ENCODE data around the gene MIP.
"Not testable (repeated sequence)": the region's sequence is repeated elsewhere in the genome, so short reads cannot be mapped to it uniquely, and the experiment has no call there.

MIP gene

DNA sequence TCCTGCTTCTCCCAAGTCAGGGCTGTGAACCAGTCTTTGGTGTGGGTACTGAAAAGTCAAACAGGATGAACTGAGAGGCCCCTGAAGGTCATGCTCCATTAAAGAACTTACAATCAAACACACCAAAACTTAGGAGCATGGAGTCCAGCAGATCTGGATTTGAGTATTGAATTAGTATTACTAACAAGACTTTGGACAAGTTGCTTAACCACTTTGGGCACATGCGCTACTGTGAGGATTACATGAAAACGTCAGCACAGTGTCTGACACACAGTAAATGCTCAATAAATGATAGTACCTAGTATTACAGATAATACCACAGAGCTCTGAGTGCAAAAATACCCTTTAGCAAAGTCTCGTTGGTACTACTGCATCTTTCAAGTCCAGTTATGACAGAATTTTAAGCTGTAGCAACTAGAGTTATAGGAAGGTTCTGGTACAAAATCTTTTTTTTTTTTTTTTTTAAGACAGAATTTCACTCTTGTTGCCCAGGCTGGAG is 28.5 kb downstream of the MIP start:
- Histone ChIP-seq H3K9ac (ENCODE audit: low read length) (no peak overlapping the region), H3K36me3 (ENCODE audit: insufficient read depth, low read length) (peaks cover 5% of the 10 kb centered on the region), H3K4me1 (ENCODE audit: insufficient read depth, low read length) (no peaks in the 10 kb centered on the region), H3K4me3 (ENCODE audit: low read depth in 1 of 2, low read length in 2 of 2) (no peak overlapping the region), H3K27ac (ENCODE audit: low read depth, low read length) (no peak overlapping the region), H3K9me3 (ENCODE audit: low read length) (no peaks in the 10 kb centered on the region), H3K27me3 (ENCODE audit: control insufficient read depth in 1 of 2, insufficient read depth in 2 of 2, low read length in 2 of 2) (no peaks in the 10 kb centered on the region)

- H3K27ac ChIP-seq (ENCODE audit: low read depth, low read length) = no peak overlapping the region
- H3K4me1 ChIP-seq (ENCODE audit: insufficient read depth, low read length) = no peaks in the 10 kb centered on the region
- peaks cover 5% of the 10 kb centered on the region for H3K36me3 ChIP-seq (ENCODE audit: insufficient read depth, low read length)
- no peak overlapping the region for H3K4me3 ChIP-seq (ENCODE audit: low read depth in 1 of 2, low read length in 2 of 2)
- no peak overlapping the region for H3K9ac ChIP-seq (ENCODE audit: low read length)
- H3K27me3 ChIP-seq (ENCODE audit: control insufficient read depth in 1 of 2, insufficient read depth in 2 of 2, low read length in 2 of 2) = no peaks in the 10 kb centered on the region
- no peaks in the 10 kb centered on the region for H3K9me3 ChIP-seq (ENCODE audit: low read length)
Observed at GRCh38 chr12:56425193-56425592, 29.3 kb downstream of the MIP start.

DNA sequence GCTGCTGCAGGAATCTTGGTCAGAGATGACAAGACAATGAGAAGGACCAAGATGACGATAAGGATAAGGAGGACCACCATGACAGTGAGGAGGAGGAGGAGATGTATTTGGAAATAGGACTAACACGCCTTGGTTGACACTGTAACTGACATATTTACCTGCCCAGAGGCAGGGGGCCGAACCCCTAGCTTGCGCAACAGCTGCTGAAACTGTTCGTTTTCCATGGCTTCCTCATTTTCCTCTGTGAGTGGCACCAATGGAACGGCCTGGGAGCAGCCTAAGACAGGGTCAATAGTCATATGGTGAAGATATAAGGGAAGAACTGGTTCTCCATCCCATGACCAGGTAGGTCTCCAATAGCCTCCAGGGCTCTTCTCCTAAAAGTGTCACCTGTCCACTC is 34.0 kb downstream of the MIP start:
- no peaks in the 10 kb centered on the region for H3K27me3 ChIP-seq (ENCODE audit: control insufficient read depth in 1 of 2, insufficient read depth in 2 of 2, low read length in 2 of 2)
- H3K27ac ChIP-seq (ENCODE audit: low read depth, low read length) = no peak overlapping the region
- H3K4me1 ChIP-seq (ENCODE audit: insufficient read depth, low read length) = no peaks in the 10 kb centered on the region
- no peaks in the 10 kb centered on the region for H3K9me3 ChIP-seq (ENCODE audit: low read length)
- no peak overlapping the region for H3K9ac ChIP-seq (ENCODE audit: low read length)
- peaks cover 5% of the 10 kb centered on the region for H3K36me3 ChIP-seq (ENCODE audit: insufficient read depth, low read length)
- no peak overlapping the region for H3K4me3 ChIP-seq (ENCODE audit: low read depth in 1 of 2, low read length in 2 of 2)

- no peak overlapping the region for H3K4me3 ChIP-seq (ENCODE audit: low read depth in 1 of 2, low read length in 2 of 2)
- no peak overlapping the region for H3K9ac ChIP-seq (ENCODE audit: low read length)
- peaks cover 5% of the 10 kb centered on the region for H3K36me3 ChIP-seq (ENCODE audit: insufficient read depth, low read length)
- H3K27me3 ChIP-seq (ENCODE audit: control insufficient read depth in 1 of 2, insufficient read depth in 2 of 2, low read length in 2 of 2) = no peaks in the 10 kb centered on the region
- H3K4me1 ChIP-seq (ENCODE audit: insufficient read depth, low read length) = no peaks in the 10 kb centered on the region
- H3K9me3 ChIP-seq (ENCODE audit: low read length) = no peaks in the 10 kb centered on the region
- no peak overlapping the region for H3K27ac ChIP-seq (ENCODE audit: low read depth, low read length)
Observed at GRCh38 chr12:56417739-56418138, 36.7 kb downstream of the MIP start.

DNA sequence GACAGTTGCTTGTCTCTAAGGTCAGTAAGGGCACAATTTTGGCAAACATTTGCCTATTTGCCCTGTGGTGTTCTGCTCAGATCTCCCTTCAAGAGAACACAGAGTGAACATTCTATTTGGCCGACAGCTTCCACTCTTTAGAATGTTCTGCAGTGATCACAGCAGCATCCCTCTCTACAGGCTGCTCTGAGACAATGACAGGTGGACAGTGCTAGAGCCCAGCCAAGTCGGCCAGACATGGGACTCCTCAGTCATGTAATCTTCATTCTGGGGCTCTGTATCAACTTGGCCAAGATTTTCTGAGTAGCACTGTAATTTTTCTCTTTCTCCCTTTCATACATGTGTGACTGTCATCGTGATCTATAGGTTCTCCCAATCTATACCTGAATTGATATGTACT is 40.1 kb downstream of the MIP start:
- Histone ChIP-seq H3K4me3 (ENCODE audit: low read depth in 1 of 2, low read length in 2 of 2) (no peak overlapping the region), H3K27ac (ENCODE audit: low read depth, low read length) (no peak overlapping the region), H3K9me3 (ENCODE audit: low read length) (no peaks in the 10 kb centered on the region)

DNA sequence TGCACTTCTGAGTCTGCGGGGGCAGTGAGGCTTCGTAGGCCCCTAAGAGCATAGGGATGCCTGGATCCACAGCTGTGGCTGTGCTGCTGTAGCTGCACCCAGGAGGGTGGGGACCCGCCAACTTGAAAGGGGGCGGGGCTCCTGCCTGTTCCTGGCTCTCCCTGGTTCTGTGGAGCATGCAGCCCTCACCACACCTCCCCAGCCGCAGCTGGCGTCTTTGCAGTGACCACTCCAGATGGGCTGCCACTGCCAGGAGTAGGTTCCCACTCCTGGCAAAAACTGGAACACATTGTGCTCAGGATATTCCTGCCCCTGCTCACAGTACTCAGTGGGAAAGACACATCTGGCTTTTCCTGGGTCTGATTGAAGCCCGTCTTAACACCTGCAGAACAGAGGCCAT is 41.1 kb downstream of the MIP start:
- H3K9me3 ChIP-seq (ENCODE audit: low read length) = no peaks in the 10 kb centered on the region
- H3K9ac ChIP-seq (ENCODE audit: low read length) = no peak overlapping the region
- no peak overlapping the region for H3K27ac ChIP-seq (ENCODE audit: low read depth, low read length)
- no peaks in the 10 kb centered on the region for H3K4me1 ChIP-seq (ENCODE audit: insufficient read depth, low read length)
- H3K36me3 ChIP-seq (ENCODE audit: insufficient read depth, low read length) = no peaks in the 10 kb centered on the region
- no peak overlapping the region for H3K4me3 ChIP-seq (ENCODE audit: low read depth in 1 of 2, low read length in 2 of 2)
- H3K27me3 ChIP-seq (ENCODE audit: control insufficient read depth in 1 of 2, insufficient read depth in 2 of 2, low read length in 2 of 2) = no peaks in the 10 kb centered on the region

More for the DNA sequence above, 40.1 kb downstream of the MIP start:
- Histone ChIP-seq H3K36me3 (ENCODE audit: insufficient read depth, low read length) (no peaks in the 10 kb centered on the region), H3K9ac (ENCODE audit: low read length) (no peak overlapping the region), H3K4me1 (ENCODE audit: insufficient read depth, low read length) (no peaks in the 10 kb centered on the region), H3K27me3 (ENCODE audit: control insufficient read depth in 1 of 2, insufficient read depth in 2 of 2, low read length in 2 of 2) (no peaks in the 10 kb centered on the region)

DNA sequence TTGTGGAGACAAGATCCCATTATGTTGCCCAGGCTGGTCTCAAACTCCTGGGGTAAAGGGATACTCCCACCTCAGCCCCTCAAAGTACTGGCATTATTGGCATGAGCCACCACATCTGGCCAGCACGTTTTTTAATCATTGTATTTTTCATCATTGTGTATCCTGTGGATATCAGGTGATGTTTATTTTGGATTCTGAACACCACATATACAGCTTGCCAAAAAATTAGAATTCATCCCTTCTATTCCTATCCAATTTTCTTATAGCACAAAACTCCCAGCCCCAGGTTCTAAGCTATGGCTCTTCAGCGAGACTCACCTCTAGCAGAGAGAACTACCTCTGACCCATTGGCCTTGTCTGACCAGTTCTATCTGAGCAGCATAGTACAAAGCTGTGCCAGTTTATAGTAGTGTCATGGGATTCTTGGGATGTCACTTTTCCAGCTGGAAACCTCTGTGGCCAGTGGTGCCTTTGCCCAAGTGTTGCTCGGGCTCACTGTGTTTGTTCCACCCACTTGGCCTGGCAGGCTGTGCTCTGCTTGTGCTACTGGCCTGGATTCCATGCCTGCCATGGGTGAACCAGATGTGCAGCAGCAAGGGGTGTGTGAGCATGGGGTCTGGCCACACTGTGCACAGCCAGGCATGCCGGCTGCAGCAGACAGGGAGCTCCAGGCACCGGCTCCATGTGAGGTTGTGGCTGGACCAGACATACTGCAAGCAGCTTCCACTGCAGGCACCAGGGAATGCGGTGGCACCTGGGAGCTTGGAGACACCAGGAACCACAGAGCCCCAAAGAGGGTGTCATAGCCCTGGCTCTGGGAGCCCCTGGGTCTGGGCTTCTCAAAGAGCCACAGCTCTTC is 42.4 kb downstream of the MIP start:
- no peaks in the 10 kb centered on the region for H3K4me1 ChIP-seq (ENCODE audit: insufficient read depth, low read length)
- H3K36me3 ChIP-seq (ENCODE audit: insufficient read depth, low read length) = no peaks in the 10 kb centered on the region
- H3K4me3 ChIP-seq (ENCODE audit: low read depth in 1 of 2, low read length in 2 of 2) = no peak overlapping the region
- no peaks in the 10 kb centered on the region for H3K27me3 ChIP-seq (ENCODE audit: control insufficient read depth in 1 of 2, insufficient read depth in 2 of 2, low read length in 2 of 2)
- no peak overlapping the region for H3K9ac ChIP-seq (ENCODE audit: low read length)
- no peaks in the 10 kb centered on the region for H3K9me3 ChIP-seq (ENCODE audit: low read length)
- no peak overlapping the region for H3K27ac ChIP-seq (ENCODE audit: low read depth, low read length)

GRCh38 chr12:56410768-56411167 is 43.7 kb downstream of the MIP start:
- Histone ChIP-seq H3K9me3 (ENCODE audit: low read length) (no peaks in the 10 kb centered on the region), H3K4me1 (ENCODE audit: insufficient read depth, low read length) (no peaks in the 10 kb centered on the region)

DNA sequence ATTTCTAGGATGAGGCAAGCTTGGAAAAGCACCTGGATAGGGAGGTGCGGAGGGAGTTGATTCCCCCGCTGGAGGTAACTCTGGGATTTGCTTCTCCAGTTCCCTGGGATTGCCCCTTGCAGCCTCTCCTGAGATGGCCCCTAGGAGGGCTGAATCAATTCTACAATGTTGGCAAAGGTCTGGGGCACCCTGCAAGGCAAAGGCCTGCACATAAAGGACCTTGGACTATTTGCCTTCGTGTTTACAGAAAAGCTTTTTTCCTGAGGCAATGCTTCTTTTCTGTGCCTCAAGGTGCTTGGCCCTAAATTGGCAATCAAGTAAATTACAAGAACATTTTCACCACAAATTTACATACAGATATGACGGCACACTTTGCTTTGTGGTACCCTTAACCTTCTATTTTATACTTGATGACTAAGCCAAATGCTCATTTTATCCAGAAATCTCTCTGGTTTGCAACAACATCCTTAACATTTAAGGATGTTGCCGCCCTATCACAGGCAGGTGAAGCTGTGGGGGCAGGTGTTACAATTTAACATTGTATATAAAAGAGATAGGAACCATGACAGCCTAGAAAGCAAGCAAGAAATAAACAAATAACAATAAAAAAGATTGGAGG is 45.5 kb downstream of the MIP start:
- Histone ChIP-seq H3K9ac (ENCODE audit: low read length) (no peak overlapping the region), H3K27me3 (ENCODE audit: control insufficient read depth in 1 of 2, insufficient read depth in 2 of 2, low read length in 2 of 2) (no peaks in the 10 kb centered on the region), H3K4me1 (ENCODE audit: insufficient read depth, low read length) (no peaks in the 10 kb centered on the region), H3K9me3 (ENCODE audit: low read length) (no peaks in the 10 kb centered on the region), H3K4me3 (ENCODE audit: low read depth in 1 of 2, low read length in 2 of 2) (no peak overlapping the region), H3K27ac (ENCODE audit: low read depth, low read length) (no peak overlapping the region), H3K36me3 (ENCODE audit: insufficient read depth, low read length) (no peaks in the 10 kb centered on the region)

More at GRCh38 chr12:56410768-56411167, 43.7 kb downstream of the MIP start:
- Histone ChIP-seq H3K9ac (ENCODE audit: low read length) (no peak overlapping the region), H3K36me3 (ENCODE audit: insufficient read depth, low read length) (no peaks in the 10 kb centered on the region), H3K27me3 (ENCODE audit: control insufficient read depth in 1 of 2, insufficient read depth in 2 of 2, low read length in 2 of 2) (no peaks in the 10 kb centered on the region), H3K4me3 (ENCODE audit: low read depth in 1 of 2, low read length in 2 of 2) (no peak overlapping the region), H3K27ac (ENCODE audit: low read depth, low read length) (no peak overlapping the region)

DNA sequence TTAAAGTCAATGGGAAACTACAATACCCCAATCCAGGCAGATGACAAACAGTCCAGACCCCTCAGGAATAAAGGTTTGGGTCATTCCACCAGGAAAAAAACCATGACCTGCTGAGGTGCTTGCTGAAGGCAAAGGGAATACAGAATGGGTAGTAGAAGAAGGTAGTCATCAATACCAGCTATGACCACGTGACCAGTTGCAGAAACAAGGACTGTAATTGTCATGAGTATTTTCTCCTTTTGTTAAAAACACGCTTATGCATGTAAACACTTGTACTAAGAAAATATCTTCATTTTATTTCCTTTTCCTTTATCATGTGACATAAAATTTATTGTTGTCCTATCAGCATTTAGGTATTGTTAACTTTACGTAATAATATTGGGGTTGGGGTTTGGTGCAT is 50.2 kb downstream of the MIP start:
- H3K4me1 ChIP-seq (ENCODE audit: insufficient read depth, low read length); H3K36me3 ChIP-seq (ENCODE audit: insufficient read depth, low read length); H3K27ac ChIP-seq (ENCODE audit: low read depth, low read length); H3K4me3 ChIP-seq (ENCODE audit: low read depth in 1 of 2, low read length in 2 of 2); H3K27me3 ChIP-seq (ENCODE audit: control insufficient read depth in 1 of 2, insufficient read depth in 2 of 2, low read length in 2 of 2); H3K9me3 ChIP-seq (ENCODE audit: low read length); H3K9ac ChIP-seq (ENCODE audit: low read length): not testable (repeated sequence)

- not testable (repeated sequence) for H3K27ac ChIP-seq (ENCODE audit: low read depth, low read length); H3K4me3 ChIP-seq (ENCODE audit: low read depth in 1 of 2, low read length in 2 of 2); H3K9me3 ChIP-seq (ENCODE audit: low read length); H3K9ac ChIP-seq (ENCODE audit: low read length); H3K27me3 ChIP-seq (ENCODE audit: control insufficient read depth in 1 of 2, insufficient read depth in 2 of 2, low read length in 2 of 2); H3K4me1 ChIP-seq (ENCODE audit: insufficient read depth, low read length); H3K36me3 ChIP-seq (ENCODE audit: insufficient read depth, low read length)
Observed at GRCh38 chr12:56401612-56402011, 52.8 kb downstream of the MIP start.

GRCh38 chr12:56401125-56401524 is 53.3 kb downstream of the MIP start:
- not testable (repeated sequence) for H3K27ac ChIP-seq (ENCODE audit: low read depth, low read length); H3K27me3 ChIP-seq (ENCODE audit: control insufficient read depth in 1 of 2, insufficient read depth in 2 of 2, low read length in 2 of 2); H3K4me1 ChIP-seq (ENCODE audit: insufficient read depth, low read length); H3K36me3 ChIP-seq (ENCODE audit: insufficient read depth, low read length); H3K4me3 ChIP-seq (ENCODE audit: low read depth in 1 of 2, low read length in 2 of 2); H3K9me3 ChIP-seq (ENCODE audit: low read length); H3K9ac ChIP-seq (ENCODE audit: low read length)

Data from muscle layer of colon (tissue), 2 donors.